Glutamatergic neuron (in vitro differentiated cells): ENCODE data around the gene CNDP2. TPM values are rescaled to one million over a fixed set of nuclear protein-coding genes. Genes with fewer than 3 reads are reported as not detected.

Source experiments
- DNase-seq: peaks from one replicate; pipeline ENCODE4 v3.0.0; 2022
- H3K27ac Mint-ChIP-seq: one replicate; pipeline ENCODE4 v1.8.0; 2020; ENCODE audit warnings: mild to moderate bottlenecking, mixed read lengths, inconsistent platforms; ENCODE audit not compliant: unreplicated experiment
- H3K27me3 Mint-ChIP-seq: one replicate; pipeline ENCODE4 v1.8.0; 2020; ENCODE audit warnings: mild to moderate bottlenecking, moderate library complexity, mixed read lengths, inconsistent platforms; ENCODE audit not compliant: unreplicated experiment
- H3K36me3 Mint-ChIP-seq: one replicate; pipeline ENCODE4 v1.8.0; 2020; ENCODE audit warnings: mild to moderate bottlenecking, mixed read lengths, inconsistent platforms; ENCODE audit not compliant: unreplicated experiment
- H3K4me1 Mint-ChIP-seq: one replicate; pipeline ENCODE4 v1.8.0; 2020; ENCODE audit warnings: mild to moderate bottlenecking, low read depth, mixed read lengths, inconsistent platforms; ENCODE audit not compliant: unreplicated experiment
- H3K4me3 Mint-ChIP-seq: one replicate; pipeline ENCODE4 v1.8.0; 2020; ENCODE audit warnings: mild to moderate bottlenecking, mixed read lengths, inconsistent platforms; ENCODE audit not compliant: unreplicated experiment
- H3K9me3 Mint-ChIP-seq: one replicate; pipeline ENCODE4 v1.8.0; 2020; ENCODE audit warnings: mild to moderate bottlenecking, moderate library complexity, mixed read lengths, inconsistent platforms; ENCODE audit not compliant: unreplicated experiment
- CTCF ChIP-seq: fragments of 200-600 bp; sonication (generic); IDR thresholded peaks from one replicate; pipeline ENCODE4 v1.5.0; 2021; ENCODE audit not compliant: partially characterized antibody, unreplicated experiment
- total RNA-seq: library from RNA; stranded (reverse); fragmentation: NEBNext Ultra II Directional; extraction: Animal tissue kit (Norgen Biotek cat#: 25700); gene quantifications from one replicate; pipeline ENCODE4 v1.2.1, GENCODE V29; 2021; ENCODE audit not compliant: unreplicated experiment

The CNDP2 gene
- total RNA-seq, 1 donor from 2014 or later = 123 TPM

GRCh38 chr18:74486119-74486849 lies 9.9 kb upstream of the CNDP2 start:
- Mint-ChIP-seq H3K27me3 (no peaks in the 10 kb centered on the region), H3K27ac (peak overlapping the region; percentile 64), H3K9me3 (peaks cover 7% of the 10 kb centered on the region), H3K4me1 (peaks cover 11% of the 10 kb centered on the region), H3K4me3 (no peak overlapping the region), H3K36me3 (no peaks in the 10 kb centered on the region)
- no peak for TF ChIP-seq CTCF
- DNase-seq = no peak

- Mint-ChIP-seq H3K27ac (no peak overlapping the region), H3K4me3 (no peak overlapping the region), H3K4me1 (peaks cover 11% of the 10 kb centered on the region), H3K9me3 (peaks cover 4% of the 10 kb centered on the region), H3K27me3 (no peaks in the 10 kb centered on the region), H3K36me3 (no peaks in the 10 kb centered on the region)
- no peak for DNase-seq
- no peak for TF ChIP-seq CTCF
Observed at GRCh38 chr18:74488354-74488753, 7.8 kb upstream of the CNDP2 start.

GRCh38 chr18:74488864-74489263 lies 7.3 kb upstream of the CNDP2 start:
- H3K27me3 Mint-ChIP-seq = no peaks in the 10 kb centered on the region
- H3K4me1 Mint-ChIP-seq = peaks cover 11% of the 10 kb centered on the region
- DNase-seq = no peak
- H3K36me3 Mint-ChIP-seq = no peaks in the 10 kb centered on the region
- TF ChIP-seq CTCF = no peak
- H3K9me3 Mint-ChIP-seq = peaks cover 4% of the 10 kb centered on the region
- no peak overlapping the region for H3K4me3 Mint-ChIP-seq
- no peak overlapping the region for H3K27ac Mint-ChIP-seq

GRCh38 chr18:74489676-74490075 lies 6.5 kb upstream of the CNDP2 start:
- no peaks in the 10 kb centered on the region for H3K27me3 Mint-ChIP-seq
- no peak overlapping the region for H3K4me3 Mint-ChIP-seq
- no peak for DNase-seq
- no peak for TF ChIP-seq CTCF
- peaks cover 4% of the 10 kb centered on the region for H3K9me3 Mint-ChIP-seq
- H3K4me1 Mint-ChIP-seq = peaks cover 11% of the 10 kb centered on the region
- H3K36me3 Mint-ChIP-seq = no peaks in the 10 kb centered on the region
- H3K27ac Mint-ChIP-seq = no peak overlapping the region

GRCh38 chr18:74492259-74492658 lies 3.9 kb upstream of the CNDP2 start:
- Mint-ChIP-seq H3K9me3 (peaks cover 7% of the 10 kb centered on the region), H3K36me3 (no peaks in the 10 kb centered on the region), H3K4me3 (no peak overlapping the region), H3K4me1 (peaks cover 4% of the 10 kb centered on the region), H3K27ac (no peak overlapping the region), H3K27me3 (peaks cover 3% of the 10 kb centered on the region)
- DNase-seq = no peak
- no peak for TF ChIP-seq CTCF
